Ishikawa (cell line): ENCODE measurements around the gene WNT7A.

ENCODE experiments used
- CEBPB ChIP-seq: IDR thresholded peaks from 2 replicates; pipeline ENCODE4 v1.6.1; 2012
- CREB1 ChIP-seq: IDR thresholded peaks from 2 replicates; pipeline ENCODE4 v1.6.1; 2012; ENCODE audit warnings: low read depth
- EGR1 ChIP-seq: IDR thresholded peaks from 2 replicates; pipeline ENCODE4 v1.6.1; 2012
- EP300 ChIP-seq: IDR thresholded peaks from 2 replicates; pipeline ENCODE4 v1.6.1; 2012; ENCODE audit warnings: borderline replicate concordance
- FOXM1 ChIP-seq: IDR thresholded peaks from 2 replicates; pipeline ENCODE4 v1.6.1; 2012; ENCODE audit warnings: low read depth, borderline replicate concordance
- MAX ChIP-seq: IDR thresholded peaks from 2 replicates; pipeline ENCODE4 v1.6.1; 2012
- NFIC ChIP-seq: IDR thresholded peaks from 2 replicates; pipeline ENCODE4 v1.6.1; 2012
- RAD21 ChIP-seq: IDR thresholded peaks from 2 replicates; pipeline ENCODE4 v1.6.1; 2012; ENCODE audit warnings: low read depth
- REST ChIP-seq: IDR thresholded peaks from 2 replicates; pipeline ENCODE4 v1.6.1; 2012; ENCODE audit warnings: low read depth, mild to moderate bottlenecking
- TAF1 ChIP-seq: IDR thresholded peaks from 2 replicates; pipeline ENCODE4 v1.6.1; 2012; ENCODE audit warnings: low read depth, mild to moderate bottlenecking
- TCF12 ChIP-seq: IDR thresholded peaks from 2 replicates; pipeline ENCODE4 v1.6.1; 2012; ENCODE audit warnings: low read depth
- TEAD4 ChIP-seq: IDR thresholded peaks from 2 replicates; pipeline ENCODE4 v1.6.1; 2012
- USF1 ChIP-seq: IDR thresholded peaks from 2 replicates; pipeline ENCODE4 v1.6.1; 2012
- YY1 ChIP-seq: IDR thresholded peaks from 2 replicates; pipeline ENCODE4 v1.6.1; 2012; ENCODE audit warnings: low read depth
- ZBTB7A ChIP-seq: IDR thresholded peaks from 2 replicates; pipeline ENCODE4 v1.6.1; 2012; ENCODE audit warnings: low read depth

The WNT7A gene

GRCh38 chr3:13853978-13854296, 25.9 kb downstream of the WNT7A start:
- TF ChIP-seq RAD21 (peak; percentile 11; the same call in 1 of the 2 replicates), MAX (no peak; the same call in 1 of the 2 replicates), YY1 (no peak), TEAD4 (peak; percentile 61), CEBPB (no peak), FOXM1 (peak; percentile 87), ZBTB7A (no peak), USF1 (no peak), CREB1 (no peak), EP300 (peak; percentile 97), TCF12 (peak; percentile 98), EGR1 (no peak), TAF1 (no peak), REST (no peak), NFIC (peak; percentile 78)

- TF ChIP-seq YY1 (no peak), USF1 (no peak), TEAD4 (no peak), EP300 (no peak), RAD21 (no peak), FOXM1 (no peak), CREB1 (no peak), MAX (peak; percentile 71), REST (no peak), ZBTB7A (0 out of 2 replicates have a peak, but pooled peaks have one; percentile 48), CEBPB (no peak), TCF12 (no peak), NFIC (no peak)
Measured at GRCh38 chr3:13853256-13853977, 26.5 kb downstream of the WNT7A start.

- TF ChIP-seq EP300 = peak; percentile 73; the same call in 1 of the 2 replicates
- TF ChIP-seq EGR1 = no peak
- no peak for TF ChIP-seq RAD21
- no peak for TF ChIP-seq CEBPB
- 0 out of 2 replicates have a peak, but pooled peaks have one; percentile 59 for TF ChIP-seq TCF12
- no peak for TF ChIP-seq YY1
- no peak for TF ChIP-seq ZBTB7A
- no peak for TF ChIP-seq TEAD4
- no peak for TF ChIP-seq CREB1
- TF ChIP-seq MAX = peak; percentile 54; the same call in 1 of the 2 replicates
- TF ChIP-seq USF1 = no peak; the same call in 1 of the 2 replicates
- peak; percentile 48; the same call in 1 of the 2 replicates for TF ChIP-seq NFIC
- no peak for TF ChIP-seq FOXM1
- no peak for TF ChIP-seq REST
- no peak for TF ChIP-seq TAF1
Measured at GRCh38 chr3:13852638-13853009, 27.2 kb downstream of the WNT7A start.
